BJ (cell line): ENCODE results near the gene SEMA6A. TPM values are rescaled to one million over a fixed set of nuclear protein-coding genes. Genes with fewer than 3 reads are reported as not detected.

Experiments used
- CTCF ChIA-PET: fragments of 350-600 bp; formaldehyde crosslinking; extraction: SDS; loops from one replicate; lab custom pipeline; 2021; ENCODE audit warnings: antibody characterized with exemption, inconsistent platforms; lab: Yijun Ruan, JAX
- POLR2A ChIA-PET: fragments of 300-600 bp; sonication (Branson Sonifier 250); formaldehyde crosslinking; extraction: SDS; loops from one replicate; lab custom pipeline; 2021; ENCODE audit warnings: antibody characterized with exemption; lab: Charles Lee
- DNase-seq: peaks from one replicate; pipeline ENCODE4 v3.0.0-alpha.2; 2011; ENCODE audit warnings: low read depth
- H3K27me3 ChIP-seq: 2 replicates; pipeline ENCODE4 v1.6.0; 2011; ENCODE audit warnings: low read length; ENCODE audit not compliant: control insufficient read depth, insufficient read depth
- H3K36me3 ChIP-seq: 2 replicates; pipeline ENCODE4 v1.5.1; 2011; ENCODE audit warnings: low read length; ENCODE audit not compliant: control insufficient read depth, insufficient read depth
- H3K4me3 ChIP-seq: 2 replicates; pipeline ENCODE4 v1.5.1; 2011; ENCODE audit warnings: low read depth, mild to moderate bottlenecking, control low read depth, low read length
- CTCF ChIP-seq: IDR thresholded peaks from 2 replicates; pipeline ENCODE4 v1.5.1; 2011; ENCODE audit warnings: low read depth, mild to moderate bottlenecking, control low read depth, inconsistent platforms, low read length, moderate library complexity; ENCODE audit not compliant: insufficient read depth
- polyA plus RNA-seq: library from polyadenylated mRNA; depleted of rRNA; stranded (reverse); fragments of >200 nt; gene quantifications from 2 replicates; pipeline ENCODE4 v1.2.3, GENCODE V29; 2011

Gene SEMA6A
- polyA plus RNA-seq, 1 experiment: 0.34 TPM

DNA sequence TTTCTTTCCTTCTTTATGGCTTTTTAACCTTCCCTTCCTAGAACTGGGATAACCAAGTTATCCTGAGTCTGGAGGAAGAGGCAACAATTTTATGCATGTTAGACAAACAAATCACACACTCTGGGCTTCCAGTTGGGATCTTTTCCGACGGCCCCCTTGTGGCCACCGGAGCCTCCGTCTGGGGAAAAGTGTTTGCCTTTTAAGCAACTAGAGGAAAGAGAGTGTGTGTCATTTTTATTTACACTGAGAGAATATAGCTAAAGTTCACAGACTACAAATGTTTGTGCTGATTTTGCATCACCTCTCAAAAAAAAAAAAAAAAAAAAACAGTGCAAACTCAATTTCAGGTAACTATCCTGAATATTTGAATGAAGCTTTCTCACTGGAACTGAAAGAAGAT, 126.2 kb downstream of the SEMA6A start:
- ChIA-PET POLR2A (no interaction called here), CTCF (no interaction called here)
- H3K27me3 ChIP-seq: peaks cover 3% of the 10 kb centered on the region
- DNase-seq: no peak
- H3K36me3 ChIP-seq: no peaks in the 10 kb centered on the region
- H3K4me3 ChIP-seq: no peak overlapping the region
- no peak for TF ChIP-seq CTCF

- no peak for DNase-seq
- CTCF ChIA-PET: no interaction called here
- no peak overlapping the region for H3K4me3 ChIP-seq
- TF ChIP-seq CTCF: no peak
- H3K27me3 ChIP-seq: no peaks in the 10 kb centered on the region
- POLR2A ChIA-PET: no interaction called here
- no peaks in the 10 kb centered on the region for H3K36me3 ChIP-seq
These were observed 128.1 kb downstream of the SEMA6A start for GRCh38 chr5:116446356-116447005.

- no peak for DNase-seq
- CTCF ChIA-PET: interaction anchor here (0.6 kb wide), 1 partner anchor 93 kb away, joined by 3 read pairs; no protein-coding TSS in a partner anchor
- no peaks in the 10 kb centered on the region for H3K27me3 ChIP-seq
- no peaks in the 10 kb centered on the region for H3K36me3 ChIP-seq
- POLR2A ChIA-PET: no interaction called here
- no peak overlapping the region for H3K4me3 ChIP-seq
- no peak for TF ChIP-seq CTCF
These were observed 129.3 kb downstream of the SEMA6A start for GRCh38 chr5:116445311-116445710.

DNA sequence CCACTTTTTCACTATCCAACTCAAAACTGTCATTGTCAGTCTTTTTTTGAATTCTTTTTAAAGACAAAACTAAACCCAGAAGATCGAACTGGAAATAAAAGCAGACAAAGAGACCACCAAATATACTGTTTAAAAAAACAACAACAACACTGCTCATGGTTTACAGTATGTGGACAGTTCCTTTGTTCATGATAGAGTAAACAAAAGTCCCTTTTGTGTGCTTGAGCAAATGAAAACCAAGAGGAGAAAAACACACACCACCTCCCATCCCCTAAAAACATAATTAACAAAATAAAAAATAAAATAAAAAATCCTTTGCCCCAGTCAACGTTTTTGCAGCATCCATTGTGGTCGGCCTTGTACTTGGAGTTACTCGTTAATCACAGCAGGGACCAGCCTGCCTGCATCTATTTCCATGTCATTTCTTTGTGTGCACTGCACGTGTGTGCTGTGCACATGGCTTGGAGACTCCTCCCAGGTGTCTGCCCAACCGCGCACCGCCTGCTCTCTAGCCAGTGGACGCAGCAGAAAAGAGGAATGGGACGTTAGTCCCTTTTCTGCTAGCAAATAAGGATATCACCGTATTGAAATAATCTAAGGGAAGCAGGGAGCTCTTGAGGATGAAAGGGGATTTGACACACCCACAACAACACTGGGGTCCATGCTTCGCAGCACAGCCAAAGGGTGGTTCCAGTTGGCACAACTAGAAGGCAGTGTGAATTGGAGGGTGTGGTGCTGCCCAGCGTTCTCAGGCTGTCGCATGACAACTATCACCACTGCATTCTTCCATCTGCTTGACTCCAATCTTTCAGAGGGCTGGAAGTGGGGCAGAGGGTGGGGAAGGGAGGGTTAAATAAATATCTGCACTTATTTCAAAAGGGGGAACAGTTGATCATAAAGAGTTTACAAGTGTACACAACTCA, 130.0 kb downstream of the SEMA6A start:
- H3K27me3 ChIP-seq: no peaks in the 10 kb centered on the region
- H3K4me3 ChIP-seq: no peak overlapping the region
- no peak for TF ChIP-seq CTCF
- H3K36me3 ChIP-seq: no peaks in the 10 kb centered on the region
- ChIA-PET POLR2A (no interaction called here), CTCF (no interaction called here)
- DNase-seq: no peak

- no peak for DNase-seq
- Histone ChIP-seq H3K27me3 (no peaks in the 10 kb centered on the region), H3K4me3 (no peak overlapping the region), H3K36me3 (no peaks in the 10 kb centered on the region)
- no peak for TF ChIP-seq CTCF
- CTCF ChIA-PET: no interaction called here
- POLR2A ChIA-PET: no interaction called here
These were observed 131.6 kb downstream of the SEMA6A start for GRCh38 chr5:116442931-116443551.
